Glutamatergic neuron (in vitro differentiated cells): ENCODE measurements around the gene SIRT3. TPM values are rescaled to one million over a fixed set of nuclear protein-coding genes. Genes with fewer than 3 reads are reported as not detected.
A peak's percentile ranks its signal among the peaks of the same experiment; 100 is the strongest.

Source experiments
- DNase-seq: peaks from one replicate; pipeline ENCODE4 v3.0.0; 2022
- H3K27ac Mint-ChIP-seq: one replicate; pipeline ENCODE4 v1.8.0; 2020; ENCODE audit warnings: mild to moderate bottlenecking, mixed read lengths, inconsistent platforms; ENCODE audit not compliant: unreplicated experiment
- H3K27me3 Mint-ChIP-seq: one replicate; pipeline ENCODE4 v1.8.0; 2020; ENCODE audit warnings: mild to moderate bottlenecking, moderate library complexity, mixed read lengths, inconsistent platforms; ENCODE audit not compliant: unreplicated experiment
- H3K36me3 Mint-ChIP-seq: one replicate; pipeline ENCODE4 v1.8.0; 2020; ENCODE audit warnings: mild to moderate bottlenecking, mixed read lengths, inconsistent platforms; ENCODE audit not compliant: unreplicated experiment
- H3K4me1 Mint-ChIP-seq: one replicate; pipeline ENCODE4 v1.8.0; 2020; ENCODE audit warnings: mild to moderate bottlenecking, low read depth, mixed read lengths, inconsistent platforms; ENCODE audit not compliant: unreplicated experiment
- H3K4me3 Mint-ChIP-seq: one replicate; pipeline ENCODE4 v1.8.0; 2020; ENCODE audit warnings: mild to moderate bottlenecking, mixed read lengths, inconsistent platforms; ENCODE audit not compliant: unreplicated experiment
- H3K9me3 Mint-ChIP-seq: one replicate; pipeline ENCODE4 v1.8.0; 2020; ENCODE audit warnings: mild to moderate bottlenecking, moderate library complexity, mixed read lengths, inconsistent platforms; ENCODE audit not compliant: unreplicated experiment
- CTCF ChIP-seq: fragments of 200-600 bp; sonication (generic); IDR thresholded peaks from one replicate; pipeline ENCODE4 v1.5.0; 2021; ENCODE audit not compliant: partially characterized antibody, unreplicated experiment
- total RNA-seq: library from RNA; stranded (reverse); fragmentation: NEBNext Ultra II Directional; extraction: Animal tissue kit (Norgen Biotek cat#: 25700); gene quantifications from one replicate; pipeline ENCODE4 v1.2.1, GENCODE V29; 2021; ENCODE audit not compliant: unreplicated experiment

Gene SIRT3
- total RNA-seq, 1 donor from 2014 or later = 23.6 TPM

GRCh38 chr11:280706-281485 is 44.8 kb upstream of the SIRT3 start:
- peaks cover 22% of the 10 kb centered on the region for H3K27me3 Mint-ChIP-seq
- H3K9me3 Mint-ChIP-seq = peaks cover 13% of the 10 kb centered on the region
- H3K4me3 Mint-ChIP-seq = no peak overlapping the region
- DNase-seq = no peak
- peaks cover 3% of the 10 kb centered on the region for H3K4me1 Mint-ChIP-seq
- H3K27ac Mint-ChIP-seq = no peak overlapping the region
- TF ChIP-seq CTCF = no peak
- H3K36me3 Mint-ChIP-seq = peaks cover 5% of the 10 kb centered on the region

GRCh38 chr11:279966-280705 is 44.0 kb upstream of the SIRT3 start:
- Mint-ChIP-seq H3K27ac (no peak overlapping the region), H3K9me3 (peaks cover 14% of the 10 kb centered on the region), H3K4me1 (peaks cover 3% of the 10 kb centered on the region), H3K36me3 (peaks cover 5% of the 10 kb centered on the region), H3K27me3 (peaks cover 22% of the 10 kb centered on the region), H3K4me3 (peak overlapping the region; percentile 59)
- no peak for DNase-seq
- TF ChIP-seq CTCF = no peak

- H3K4me1 Mint-ChIP-seq = peaks cover 3% of the 10 kb centered on the region
- H3K27me3 Mint-ChIP-seq = peaks cover 22% of the 10 kb centered on the region
- H3K4me3 Mint-ChIP-seq = no peak overlapping the region
- DNase-seq = no peak
- H3K27ac Mint-ChIP-seq = no peak overlapping the region
- H3K9me3 Mint-ChIP-seq = peaks cover 12% of the 10 kb centered on the region
- H3K36me3 Mint-ChIP-seq = peaks cover 5% of the 10 kb centered on the region
- no peak for TF ChIP-seq CTCF
These were observed 43.2 kb upstream of the SIRT3 start for GRCh38 chr11:279040-279965.

- H3K9me3 Mint-ChIP-seq = peaks cover 9% of the 10 kb centered on the region
- no peak within 1 kb of the TSS for H3K27ac Mint-ChIP-seq
- DNase-seq = no peak
- H3K4me1 Mint-ChIP-seq = peaks cover 3% of the 10 kb centered on the region
- H3K27me3 Mint-ChIP-seq = peaks cover 23% of the 10 kb centered on the region
- peak within 1 kb of the TSS; percentile 30 for H3K4me3 Mint-ChIP-seq
- TF ChIP-seq CTCF = no peak
- peaks cover 5% of the 10 kb centered on the region for H3K36me3 Mint-ChIP-seq
These were observed 42.1 kb upstream of the SIRT3 start, which contains the start of gene NLRP6 for GRCh38 chr11:278001-278951. Gene NLRP6, plus strand, starts transcription at chr11:278407. Its CDS starts 163 bp downstream, at chr11:278570.
